Measurements from ENCODE around the gene YKT6.

Gene YKT6

GRCh38 chr7:44258865-44259546 is 58.2 kb downstream of the YKT6 start:
- DNase-seq (ENCODE audit: low read depth) = no peak

- DNase-seq (ENCODE audit: low read depth) = peak; percentile 94
These were observed 59.0 kb downstream of the YKT6 start for GRCh38 chr7:44259547-44260457.

- DNase-seq (ENCODE audit: low read depth) = no peak
These were observed 60.5 kb downstream of the YKT6 start for GRCh38 chr7:44261240-44261639.

- no peak for DNase-seq (ENCODE audit: low read depth)
These were observed 61.3 kb downstream of the YKT6 start for GRCh38 chr7:44262031-44262430.

- no peak for DNase-seq (ENCODE audit: low read depth)
These were observed 62.7 kb downstream of the YKT6 start for GRCh38 chr7:44263326-44264082.

Data from ELR (cell line).